ENCODE measurements around the gene UBE2B. TPM values are rescaled to one million over a fixed set of nuclear protein-coding genes. Genes with fewer than 3 reads are reported as not detected.
"Not testable (repeated sequence)": the region's sequence is repeated elsewhere in the genome, so short reads cannot be mapped to it uniquely, and the experiment has no call there.

UBE2B gene
- polyA plus RNA-seq, 3 donors: 30.6 to 68.6 (median 43.4) TPM

DNA sequence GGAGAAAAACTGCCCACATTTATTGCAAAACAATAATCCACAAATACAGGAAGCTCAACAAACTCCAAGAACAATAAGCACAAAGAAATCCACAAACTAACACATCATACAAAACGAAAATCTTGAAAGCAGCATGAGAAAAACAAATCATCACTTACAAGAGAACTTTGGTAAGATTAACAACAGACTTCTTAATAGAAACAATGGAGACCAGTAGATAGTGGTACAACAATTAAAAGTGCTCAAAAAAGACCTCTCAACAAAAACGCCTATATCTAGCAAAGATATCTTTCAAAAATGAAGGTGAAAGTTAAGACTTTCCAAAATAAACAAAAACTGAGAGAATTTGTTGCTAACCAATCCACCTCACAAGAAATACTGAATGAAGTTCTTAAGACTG lies 42.8 kb upstream of the UBE2B start:
- Histone ChIP-seq H3K27ac (ENCODE audit: low read depth in 1 of 2, low read length in 2 of 2) (no peak overlapping the region), H3K4me2 (replicated peaks; ENCODE audit: extremely low read depth, low read length, poor library complexity, severe bottlenecking) (no peak overlapping the region), H3K9ac (ENCODE audit: insufficient read depth, low read length, poor library complexity, severe bottlenecking) (no peak overlapping the region), H3K9me3 (replicated peaks in 1 of 2; ENCODE audit: control insufficient read depth in 1 of 2, insufficient read depth in 1 of 2, low read length in 2 of 2) (peaks cover 26 to 29% of the 10 kb centered on the region in 2 donors), H2AFZ (ENCODE audit: insufficient read depth, low read depth, low read length, poor library complexity, severe bottlenecking) (no peak overlapping the region), H3K4me3 (replicated peaks in 1 of 3; ENCODE audit: low read depth in 2 of 3, low read length in 3 of 3) (no peak overlapping the region), H3K36me3 (replicated peaks in 1 of 2; ENCODE audit: control insufficient read depth in 1 of 2, insufficient read depth in 2 of 2, low read length in 2 of 2) (no peaks in the 10 kb centered on the region), H3K27me3 (ENCODE audit: control insufficient read depth in 2 of 2, insufficient read depth in 2 of 2, low read length in 2 of 2) (no peaks in the 10 kb centered on the region), H3K4me1 (ENCODE audit: control insufficient read depth in 1 of 2, insufficient read depth in 2 of 2, low read length in 2 of 2) (no peaks in the 10 kb centered on the region), H4K20me1 (ENCODE audit: insufficient read depth, low read length) (no peaks in the 10 kb centered on the region), H3K79me2 (ENCODE audit: insufficient read depth, low read length) (no peaks in the 10 kb centered on the region)
- H3K36me3 Mint-ChIP-seq: no peaks in the 10 kb centered on the region
- no peaks in the 10 kb centered on the region for H3K4me1 Mint-ChIP-seq
- no CpG with 5 or more reads among the region's 2 CpGs for WGBS (ENCODE audit: insufficient coverage)
- peaks cover 2 to 3% (median 3%) of the 10 kb centered on the region in 3 donors for H3K27me3 Mint-ChIP-seq (ENCODE audit: low read depth in 3 of 3)
- intact Hi-C loops (cut with micrococcal nuclease): no loop called here
- TF ChIP-seq, protein P1, sequence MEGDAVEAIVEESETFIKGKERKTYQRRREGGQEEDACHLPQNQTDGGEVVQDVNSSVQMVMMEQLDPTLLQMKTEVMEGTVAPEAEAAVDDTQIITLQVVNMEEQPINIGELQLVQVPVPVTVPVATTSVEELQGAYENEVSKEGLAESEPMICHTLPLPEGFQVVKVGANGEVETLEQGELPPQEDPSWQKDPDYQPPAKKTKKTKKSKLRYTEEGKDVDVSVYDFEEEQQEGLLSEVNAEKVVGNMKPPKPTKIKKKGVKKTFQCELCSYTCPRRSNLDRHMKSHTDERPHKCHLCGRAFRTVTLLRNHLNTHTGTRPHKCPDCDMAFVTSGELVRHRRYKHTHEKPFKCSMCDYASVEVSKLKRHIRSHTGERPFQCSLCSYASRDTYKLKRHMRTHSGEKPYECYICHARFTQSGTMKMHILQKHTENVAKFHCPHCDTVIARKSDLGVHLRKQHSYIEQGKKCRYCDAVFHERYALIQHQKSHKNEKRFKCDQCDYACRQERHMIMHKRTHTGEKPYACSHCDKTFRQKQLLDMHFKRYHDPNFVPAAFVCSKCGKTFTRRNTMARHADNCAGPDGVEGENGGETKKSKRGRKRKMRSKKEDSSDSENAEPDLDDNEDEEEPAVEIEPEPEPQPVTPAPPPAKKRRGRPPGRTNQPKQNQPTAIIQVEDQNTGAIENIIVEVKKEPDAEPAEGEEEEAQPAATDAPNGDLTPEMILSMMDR (IDR thresholded peaks at IDR 0.05): no peak
- peaks cover 24 to 56% (median 45%) of the 10 kb centered on the region in 7 donors for H3K9me3 Mint-ChIP-seq
- H3K4me3 Mint-ChIP-seq: no peak overlapping the region
- H3K27ac Mint-ChIP-seq: no peak overlapping the region
- no peak for DNase-seq

DNA sequence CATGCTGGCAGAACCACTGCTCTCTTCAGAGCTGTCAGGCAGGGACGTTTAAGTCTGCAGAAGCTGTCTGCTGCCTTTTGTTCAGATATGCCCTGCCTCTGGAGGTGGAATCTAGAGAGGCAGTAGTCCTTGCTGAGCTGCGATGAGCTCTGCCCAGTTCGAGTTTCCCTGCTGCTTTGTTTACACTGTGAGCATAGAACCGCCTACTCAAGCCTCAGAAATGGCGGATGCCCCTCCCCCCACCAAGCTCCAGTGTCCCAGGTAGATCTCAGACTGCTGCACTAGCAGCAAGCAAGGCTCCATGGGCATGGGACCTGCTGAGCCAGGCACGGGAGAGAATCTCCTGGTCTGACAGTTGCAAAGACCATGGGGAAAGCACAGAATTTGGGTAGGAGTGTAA lies 34.5 kb upstream of the UBE2B start:
- H3K4me3 ChIP-seq (replicated peaks in 1 of 3; ENCODE audit: low read depth in 2 of 3, low read length in 3 of 3); H3K27ac ChIP-seq (ENCODE audit: low read depth in 1 of 2, low read length in 2 of 2); H3K36me3 Mint-ChIP-seq; H2AFZ ChIP-seq (ENCODE audit: insufficient read depth, low read depth, low read length, poor library complexity, severe bottlenecking); H3K27me3 ChIP-seq (ENCODE audit: control insufficient read depth in 2 of 2, insufficient read depth in 2 of 2, low read length in 2 of 2); H3K27ac Mint-ChIP-seq; H3K9me3 ChIP-seq (replicated peaks in 1 of 2; ENCODE audit: control insufficient read depth in 1 of 2, insufficient read depth in 1 of 2, low read length in 2 of 2); H3K4me3 Mint-ChIP-seq; DNase-seq; H4K20me1 ChIP-seq (ENCODE audit: insufficient read depth, low read length); H3K4me2 ChIP-seq (replicated peaks; ENCODE audit: extremely low read depth, low read length, poor library complexity, severe bottlenecking); H3K9ac ChIP-seq (ENCODE audit: insufficient read depth, low read length, poor library complexity, severe bottlenecking); H3K36me3 ChIP-seq (replicated peaks in 1 of 2; ENCODE audit: control insufficient read depth in 1 of 2, insufficient read depth in 2 of 2, low read length in 2 of 2); H3K79me2 ChIP-seq (ENCODE audit: insufficient read depth, low read length); H3K27me3 Mint-ChIP-seq (ENCODE audit: low read depth in 3 of 3); H3K4me1 ChIP-seq (ENCODE audit: control insufficient read depth in 1 of 2, insufficient read depth in 2 of 2, low read length in 2 of 2); intact Hi-C loops (cut with micrococcal nuclease); H3K4me1 Mint-ChIP-seq: not testable (repeated sequence)
- H3K9me3 Mint-ChIP-seq: peaks cover 19 to 41% (median 33%) of the 10 kb centered on the region in 7 donors
- WGBS (ENCODE audit: insufficient coverage): 97% methylated on average over 5 of the region's 6 CpGs

DNA sequence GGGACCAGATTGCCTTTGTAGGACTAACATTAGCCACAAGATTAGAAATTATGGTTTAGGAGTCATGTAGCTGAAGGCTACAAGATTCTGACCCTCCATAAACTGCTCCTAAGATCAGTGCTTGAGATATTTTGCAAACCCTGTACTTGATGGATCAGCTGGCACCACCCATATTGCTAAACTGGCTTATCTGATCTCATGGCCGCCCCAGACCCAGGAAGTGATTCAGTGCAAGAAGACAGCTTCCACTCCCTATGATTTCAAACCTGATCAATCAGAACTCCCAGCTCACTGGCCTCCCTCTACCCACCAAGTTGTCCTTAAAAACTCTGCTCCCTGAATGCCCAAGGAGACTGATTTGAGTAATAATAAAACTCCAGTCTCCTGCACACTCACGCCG lies 27.9 kb upstream of the UBE2B start:
- intact Hi-C loops (cut with micrococcal nuclease); H3K4me1 ChIP-seq (ENCODE audit: control insufficient read depth in 1 of 2, insufficient read depth in 2 of 2, low read length in 2 of 2); DNase-seq; H3K4me2 ChIP-seq (replicated peaks; ENCODE audit: extremely low read depth, low read length, poor library complexity, severe bottlenecking); H3K4me3 ChIP-seq (replicated peaks in 1 of 3; ENCODE audit: low read depth in 2 of 3, low read length in 3 of 3); H3K36me3 ChIP-seq (replicated peaks in 1 of 2; ENCODE audit: control insufficient read depth in 1 of 2, insufficient read depth in 2 of 2, low read length in 2 of 2); H3K9me3 ChIP-seq (replicated peaks in 1 of 2; ENCODE audit: control insufficient read depth in 1 of 2, insufficient read depth in 1 of 2, low read length in 2 of 2); H3K4me1 Mint-ChIP-seq; H2AFZ ChIP-seq (ENCODE audit: insufficient read depth, low read depth, low read length, poor library complexity, severe bottlenecking); H3K4me3 Mint-ChIP-seq; H3K36me3 Mint-ChIP-seq; H3K27ac ChIP-seq (ENCODE audit: low read depth in 1 of 2, low read length in 2 of 2); H3K27me3 Mint-ChIP-seq (ENCODE audit: low read depth in 3 of 3); H3K9me3 Mint-ChIP-seq; H3K27me3 ChIP-seq (ENCODE audit: control insufficient read depth in 2 of 2, insufficient read depth in 2 of 2, low read length in 2 of 2); H3K27ac Mint-ChIP-seq; H4K20me1 ChIP-seq (ENCODE audit: insufficient read depth, low read length); H3K9ac ChIP-seq (ENCODE audit: insufficient read depth, low read length, poor library complexity, severe bottlenecking); H3K79me2 ChIP-seq (ENCODE audit: insufficient read depth, low read length): not testable (repeated sequence)
- WGBS (ENCODE audit: insufficient coverage): 50% methylated on average over 1 of the region's 3 CpGs

DNA sequence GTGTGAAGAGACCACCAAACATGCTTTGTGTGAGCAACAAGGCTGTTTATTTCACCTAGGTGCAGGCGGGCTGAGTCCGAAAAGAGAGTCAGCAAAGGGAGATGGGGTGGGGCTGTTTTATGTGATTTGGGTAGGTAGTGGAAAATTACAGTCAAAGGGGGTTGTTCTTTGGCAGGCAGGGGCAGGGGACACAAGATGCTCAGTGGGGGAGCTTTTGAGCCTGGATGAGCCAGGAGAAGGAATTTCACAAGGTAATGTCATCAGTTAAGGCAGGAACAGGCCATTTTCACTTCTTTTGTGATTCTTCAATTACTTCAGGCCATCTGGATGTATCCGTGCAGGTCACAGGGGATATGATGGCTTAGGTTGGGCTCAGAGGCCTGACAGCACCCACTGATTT lies 25.9 kb upstream of the UBE2B start:
- H3K27me3 ChIP-seq (ENCODE audit: control insufficient read depth in 2 of 2, insufficient read depth in 2 of 2, low read length in 2 of 2); H3K4me3 ChIP-seq (replicated peaks in 1 of 3; ENCODE audit: low read depth in 2 of 3, low read length in 3 of 3); H3K79me2 ChIP-seq (ENCODE audit: insufficient read depth, low read length); H3K36me3 ChIP-seq (replicated peaks in 1 of 2; ENCODE audit: control insufficient read depth in 1 of 2, insufficient read depth in 2 of 2, low read length in 2 of 2); H3K27ac Mint-ChIP-seq; H3K4me3 Mint-ChIP-seq; H3K27me3 Mint-ChIP-seq (ENCODE audit: low read depth in 3 of 3); H3K9me3 Mint-ChIP-seq; H3K9me3 ChIP-seq (replicated peaks in 1 of 2; ENCODE audit: control insufficient read depth in 1 of 2, insufficient read depth in 1 of 2, low read length in 2 of 2); H3K4me2 ChIP-seq (replicated peaks; ENCODE audit: extremely low read depth, low read length, poor library complexity, severe bottlenecking); H4K20me1 ChIP-seq (ENCODE audit: insufficient read depth, low read length); H2AFZ ChIP-seq (ENCODE audit: insufficient read depth, low read depth, low read length, poor library complexity, severe bottlenecking); H3K4me1 Mint-ChIP-seq; H3K9ac ChIP-seq (ENCODE audit: insufficient read depth, low read length, poor library complexity, severe bottlenecking); H3K27ac ChIP-seq (ENCODE audit: low read depth in 1 of 2, low read length in 2 of 2); DNase-seq; intact Hi-C loops (cut with micrococcal nuclease); H3K4me1 ChIP-seq (ENCODE audit: control insufficient read depth in 1 of 2, insufficient read depth in 2 of 2, low read length in 2 of 2); H3K36me3 Mint-ChIP-seq: not testable (repeated sequence)
- WGBS (ENCODE audit: insufficient coverage): 89% methylated on average over 2 of the region's 3 CpGs
